HL-60 (cell line): ENCODE data around the gene MACROD2.

Experiments
- DNase-seq, 2 experiments: peaks; one replicate each; pipeline ENCODE4 v3.0.0-alpha.2; 2010 to 2020; ENCODE audit warnings: low read depth in 1 of 2, low spot score in 1 of 2
- H3K27ac ChIP-seq: fragments of 250-450 bp; sonication (Bioruptor Pico); replicated peaks from 2 replicates; pipeline ENCODE4 v1.5.1; 2020; ENCODE audit warnings: mild to moderate bottlenecking, moderate library complexity
- H3K27me3 ChIP-seq: fragments of 250-450 bp; sonication (Bioruptor Pico); 2 replicates; pipeline ENCODE4 v1.5.1; 2021; ENCODE audit warnings: mild to moderate bottlenecking, moderate library complexity; ENCODE audit not compliant: insufficient read depth, poor library complexity, severe bottlenecking
- H3K4me3 ChIP-seq: replicated peaks from 2 replicates; pipeline ENCODE4 v1.5.1; 2011; ENCODE audit warnings: mild to moderate bottlenecking, control low read depth, low read length; ENCODE audit not compliant: insufficient read depth
- CTCF ChIP-seq: IDR thresholded peaks from one replicate; pipeline ENCODE4 v1.5.1; 2011; ENCODE audit warnings: low read length, control low read depth, inconsistent platforms; ENCODE audit not compliant: insufficient read depth
- GABPA ChIP-seq: IDR thresholded peaks from 2 replicates; pipeline ENCODE4 v1.6.1; 2012; ENCODE audit warnings: low read depth
- POLR2AphosphoS5 ChIP-seq: IDR thresholded peaks from 2 replicates; pipeline ENCODE4 v1.6.1; 2012; ENCODE audit warnings: low read depth
- REST ChIP-seq: IDR thresholded peaks from 2 replicates; pipeline ENCODE4 v1.6.1; 2012; ENCODE audit warnings: low read depth; ENCODE audit not compliant: insufficient replicate concordance
- SPI1 ChIP-seq: IDR thresholded peaks from 2 replicates; pipeline ENCODE4 v1.6.1; 2012; ENCODE audit warnings: low read depth, mild to moderate bottlenecking, borderline replicate concordance

Gene MACROD2

GRCh38 chr20:15547119-15547518, 1551.8 kb downstream of the MACROD2 start:
- Histone ChIP-seq H3K4me3 (no peak overlapping the region), H3K27me3 (no peaks in the 10 kb centered on the region), H3K27ac (no peak overlapping the region)
- TF ChIP-seq POLR2AphosphoS5, result no peak
- TF ChIP-seq CTCF, result no peak
- no peak for TF ChIP-seq SPI1
- TF ChIP-seq REST, result no peak
- TF ChIP-seq GABPA, result no peak
- DNase-seq, result no peak

DNA sequence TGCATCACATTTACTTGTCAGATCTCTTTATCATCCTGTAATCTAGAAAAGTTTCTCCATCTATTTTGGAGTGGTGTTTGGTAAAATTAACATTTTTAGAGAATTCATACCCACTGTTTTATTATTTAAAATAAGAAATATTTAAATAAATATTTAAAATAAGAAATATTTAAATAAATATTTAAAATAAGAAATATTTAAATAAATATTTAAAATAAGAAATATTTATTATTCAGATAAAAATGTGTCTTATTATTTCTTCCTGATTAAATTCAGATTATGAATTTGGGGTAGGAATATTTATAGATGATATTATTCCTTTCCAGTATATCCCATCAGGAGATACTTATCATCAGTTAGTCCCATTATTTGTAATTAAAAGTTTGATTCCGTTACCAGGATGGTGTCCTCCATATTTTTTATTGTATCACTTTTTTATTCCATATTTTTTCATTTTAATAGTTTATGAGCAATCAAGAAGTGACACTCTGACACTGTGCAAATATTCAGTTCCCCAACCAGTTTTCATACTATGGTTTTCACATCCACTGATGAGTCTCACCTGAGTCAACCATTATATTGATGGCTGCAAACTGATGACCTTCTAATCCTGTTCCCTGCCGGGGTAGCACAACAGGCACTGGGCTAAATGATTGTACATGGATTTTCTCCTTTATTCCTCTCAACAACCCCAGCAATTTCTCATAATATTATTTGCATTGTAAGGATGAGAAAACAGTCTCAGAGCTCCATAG, 1555.0 kb downstream of the MACROD2 start:
- no peak for DNase-seq
- Histone ChIP-seq H3K27ac (no peak overlapping the region), H3K27me3 (no peaks in the 10 kb centered on the region), H3K4me3 (no peak overlapping the region)
- TF ChIP-seq POLR2AphosphoS5, result no peak
- no peak for TF ChIP-seq CTCF
- no peak for TF ChIP-seq REST
- TF ChIP-seq SPI1, result no peak
- no peak for TF ChIP-seq GABPA

GRCh38 chr20:15555913-15556312, 1560.6 kb downstream of the MACROD2 start:
- Histone ChIP-seq H3K27ac (no peak overlapping the region), H3K27me3 (no peaks in the 10 kb centered on the region), H3K4me3 (no peak overlapping the region)
- no peak for DNase-seq
- TF ChIP-seq REST (no peak), GABPA (no peak), SPI1 (no peak), CTCF (no peak), POLR2AphosphoS5 (no peak)
